Measurements from ENCODE around the gene GLIS1. TPM values are rescaled to one million over a fixed set of nuclear protein-coding genes. Genes with fewer than 3 reads are reported as not detected.
A peak's percentile ranks its signal among the peaks of the same experiment; 100 is the strongest.

Gene GLIS1
- total RNA-seq, 2 donors from 2014 or later = 0.20 to 0.22 TPM

DNA sequence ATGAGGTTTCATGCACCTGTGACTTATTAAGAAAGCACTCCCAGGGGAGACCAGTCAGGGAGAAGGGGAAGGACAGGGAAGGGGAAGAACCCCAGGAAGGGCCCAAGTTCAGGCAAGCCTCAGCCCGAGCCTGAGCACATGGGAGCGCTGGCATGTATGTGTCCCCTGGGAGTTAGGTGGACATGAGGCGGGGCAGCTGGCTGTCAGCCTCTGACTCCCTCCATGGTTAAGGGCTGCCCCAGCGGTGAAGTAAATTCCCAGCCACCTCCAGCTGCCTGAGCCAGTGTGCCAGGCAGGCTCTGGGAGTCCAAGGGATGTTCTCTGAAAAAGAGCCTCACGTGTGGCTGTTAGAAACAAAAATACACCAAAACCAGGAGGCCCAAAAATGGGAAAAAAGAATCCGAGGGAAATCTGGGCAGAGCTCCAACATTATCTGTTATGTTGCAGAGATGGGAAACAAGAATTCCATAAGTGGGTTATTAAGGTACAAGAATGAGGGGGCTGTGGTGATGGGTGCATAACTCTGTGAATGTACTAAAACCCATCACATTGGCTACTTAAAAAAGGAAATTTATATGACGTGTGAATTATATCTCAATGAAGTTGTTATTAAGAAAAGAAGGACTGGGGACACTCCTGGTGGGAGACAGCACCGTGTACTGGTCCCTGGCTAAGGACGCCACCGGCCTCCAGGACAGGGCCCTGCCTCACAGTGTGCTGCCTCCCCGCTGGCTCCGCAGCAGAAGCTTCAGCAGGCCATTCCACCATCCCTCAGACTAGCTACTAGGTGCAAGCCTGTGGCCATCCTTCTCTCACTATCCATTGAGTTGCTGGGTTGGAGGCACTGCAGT, 261.1 kb downstream of the GLIS1 start:
- no peaks in the 10 kb centered on the region for H3K27me3 ChIP-seq

DNA sequence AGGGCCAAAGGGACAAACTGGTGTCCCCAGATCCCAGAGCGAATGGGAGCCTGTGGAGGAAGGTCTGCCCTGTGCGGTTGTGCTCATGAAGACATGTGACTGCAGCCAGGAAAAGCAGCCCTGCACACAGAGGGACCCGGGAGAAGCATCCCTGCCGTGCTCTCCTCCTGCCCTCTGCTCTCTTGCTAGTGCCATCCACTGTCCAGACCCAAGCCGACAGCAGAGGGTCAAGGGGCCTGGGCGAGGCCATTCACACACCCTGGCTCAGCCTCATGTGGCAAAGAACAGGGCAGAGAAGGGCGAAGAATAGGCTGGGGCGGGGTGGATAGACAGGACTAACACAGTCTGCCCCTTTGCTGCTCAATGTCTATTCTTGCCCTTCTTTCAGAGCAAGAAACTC, 262.4 kb downstream of the GLIS1 start:
- Histone ChIP-seq H3K36me3 (no peaks in the 10 kb centered on the region), H3K4me1 (no peaks in the 10 kb centered on the region), H3K4me3 (no peak overlapping the region), H3K27ac (no peak overlapping the region), H3K9me3 (no peaks in the 10 kb centered on the region), H3K27me3 (no peaks in the 10 kb centered on the region)
- no peak for DNase-seq (ENCODE audit: low spot score)
- TF ChIP-seq, protein P1, sequence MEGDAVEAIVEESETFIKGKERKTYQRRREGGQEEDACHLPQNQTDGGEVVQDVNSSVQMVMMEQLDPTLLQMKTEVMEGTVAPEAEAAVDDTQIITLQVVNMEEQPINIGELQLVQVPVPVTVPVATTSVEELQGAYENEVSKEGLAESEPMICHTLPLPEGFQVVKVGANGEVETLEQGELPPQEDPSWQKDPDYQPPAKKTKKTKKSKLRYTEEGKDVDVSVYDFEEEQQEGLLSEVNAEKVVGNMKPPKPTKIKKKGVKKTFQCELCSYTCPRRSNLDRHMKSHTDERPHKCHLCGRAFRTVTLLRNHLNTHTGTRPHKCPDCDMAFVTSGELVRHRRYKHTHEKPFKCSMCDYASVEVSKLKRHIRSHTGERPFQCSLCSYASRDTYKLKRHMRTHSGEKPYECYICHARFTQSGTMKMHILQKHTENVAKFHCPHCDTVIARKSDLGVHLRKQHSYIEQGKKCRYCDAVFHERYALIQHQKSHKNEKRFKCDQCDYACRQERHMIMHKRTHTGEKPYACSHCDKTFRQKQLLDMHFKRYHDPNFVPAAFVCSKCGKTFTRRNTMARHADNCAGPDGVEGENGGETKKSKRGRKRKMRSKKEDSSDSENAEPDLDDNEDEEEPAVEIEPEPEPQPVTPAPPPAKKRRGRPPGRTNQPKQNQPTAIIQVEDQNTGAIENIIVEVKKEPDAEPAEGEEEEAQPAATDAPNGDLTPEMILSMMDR (IDR thresholded peaks at IDR 0.05) = no peak

More for the DNA sequence above, 261.1 kb downstream of the GLIS1 start:
- Histone ChIP-seq H3K9me3 (no peaks in the 10 kb centered on the region), H3K27ac (no peak overlapping the region), H3K36me3 (no peaks in the 10 kb centered on the region), H3K4me3 (no peak overlapping the region), H3K4me1 (no peaks in the 10 kb centered on the region)
- TF ChIP-seq, protein P1 (IDR thresholded peaks at IDR 0.05) = no peak
- DNase-seq (ENCODE audit: low spot score) = no peak

DNA sequence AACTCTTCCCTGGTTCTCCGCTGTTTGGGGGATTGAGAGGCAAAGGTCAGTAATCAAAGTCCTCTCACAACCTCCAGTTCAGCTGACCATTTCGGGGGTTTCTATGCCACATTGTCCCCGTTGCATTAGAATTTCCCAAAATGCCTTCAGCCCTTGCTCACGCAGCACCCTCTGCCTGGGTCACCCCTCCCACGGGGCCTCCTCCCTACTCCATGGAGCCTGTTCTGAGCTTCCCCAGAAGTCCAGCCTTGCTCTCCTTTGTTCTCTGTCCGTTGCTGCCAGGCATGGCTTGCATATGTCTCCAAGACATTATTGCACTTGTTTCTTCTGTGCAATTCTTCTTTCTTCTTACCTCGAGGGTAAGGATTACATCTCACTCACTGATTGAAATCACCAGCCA, 263.3 kb downstream of the GLIS1 start:
- Histone ChIP-seq H3K36me3 (no peaks in the 10 kb centered on the region), H3K9me3 (no peaks in the 10 kb centered on the region), H3K27ac (no peak overlapping the region), H3K4me1 (peaks cover 0 to 3% of the 10 kb centered on the region in 2 donors), H3K27me3 (no peaks in the 10 kb centered on the region), H3K4me3 (no peak overlapping the region)
- TF ChIP-seq, protein P1 (IDR thresholded peaks at IDR 0.05) = no peak
- no peak for DNase-seq (ENCODE audit: low spot score)

DNA sequence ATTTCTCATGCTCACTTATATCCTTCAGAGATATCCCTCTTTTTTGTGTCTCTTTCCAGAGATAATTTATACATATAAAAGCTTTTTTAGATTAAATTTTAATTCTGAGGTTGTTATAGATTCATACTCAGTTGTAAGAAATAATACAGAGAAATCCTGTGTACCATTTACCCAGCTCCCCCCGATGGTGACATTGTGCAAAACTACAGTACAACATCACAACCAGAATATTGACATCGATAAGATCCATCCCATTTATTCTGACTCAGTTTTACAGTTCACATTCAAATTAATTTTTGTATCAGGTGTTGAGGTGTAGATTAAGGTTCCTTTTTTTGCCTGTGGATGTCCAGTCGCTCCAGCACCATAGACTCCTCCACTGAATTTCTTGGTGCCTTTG, 265.5 kb downstream of the GLIS1 start:
- DNase-seq (ENCODE audit: low spot score) = no peak
- no peaks in the 10 kb centered on the region for H3K27me3 ChIP-seq
- H3K4me3 ChIP-seq = no peak overlapping the region
- peaks cover 0 to 9% of the 10 kb centered on the region in 2 donors for H3K4me1 ChIP-seq
- TF ChIP-seq, protein P1 (IDR thresholded peaks at IDR 0.05) = peak in 1 of 2 donors; percentile 13
- no peaks in the 10 kb centered on the region for H3K9me3 ChIP-seq
- H3K36me3 ChIP-seq = no peaks in the 10 kb centered on the region
- no peak overlapping the region for H3K27ac ChIP-seq

DNA sequence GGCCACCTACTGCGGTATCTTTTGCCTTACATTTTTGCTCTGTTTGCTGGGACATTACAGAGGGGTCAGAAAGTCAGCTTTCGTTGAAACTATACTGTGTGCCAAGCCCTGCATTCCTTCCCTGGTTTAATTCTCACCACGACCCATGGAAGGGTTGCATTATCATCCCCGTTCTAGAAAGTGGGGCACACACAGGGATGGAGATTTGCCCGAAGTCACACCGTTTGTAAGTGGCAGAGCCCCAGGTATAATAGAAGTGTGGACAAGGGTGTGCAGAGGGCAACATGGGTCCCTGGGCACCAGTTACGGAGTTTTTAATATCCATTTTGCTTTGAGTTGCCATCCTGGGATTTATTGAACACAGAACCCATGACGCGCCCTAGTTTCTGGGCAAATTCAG, 268.0 kb downstream of the GLIS1 start:
- no peak overlapping the region for H3K4me3 ChIP-seq
- no peak for DNase-seq (ENCODE audit: low spot score)
- no peaks in the 10 kb centered on the region for H3K36me3 ChIP-seq
- no peaks in the 10 kb centered on the region for H3K9me3 ChIP-seq
- H3K27me3 ChIP-seq = no peaks in the 10 kb centered on the region
- no peak overlapping the region for H3K27ac ChIP-seq
- peaks cover 0 to 9% of the 10 kb centered on the region in 2 donors for H3K4me1 ChIP-seq
- TF ChIP-seq, protein P1 (IDR thresholded peaks at IDR 0.05) = no peak
